T-helper 2 cell treated with Interferon-gamma antibody and Interleukin-4, amounts not matched to agents 5 μg/mL and 100 μg/mL, for 36 hours (primary cell): ENCODE data around the gene PLAGL1.

Experiments used
- DNase-seq: peaks from one replicate; pipeline ENCODE4 v3.0.0; 2021; ENCODE audit warnings: low spot score
- H3K27ac Mint-ChIP-seq: one replicate; pipeline ENCODE4 v1.8.0; 2021; ENCODE audit warnings: mild to moderate bottlenecking, mixed read lengths
- H3K27me3 Mint-ChIP-seq: one replicate; pipeline ENCODE4 v1.8.0; 2021; ENCODE audit warnings: low read depth, mixed read lengths
- H3K36me3 Mint-ChIP-seq: one replicate; pipeline ENCODE4 v1.8.0; 2021; ENCODE audit warnings: low read depth, mixed read lengths
- H3K4me1 Mint-ChIP-seq: one replicate; pipeline ENCODE4 v1.8.0; 2021; ENCODE audit warnings: low read depth, mixed read lengths
- H3K4me3 Mint-ChIP-seq: one replicate; pipeline ENCODE4 v1.8.0; 2022; ENCODE audit warnings: mild to moderate bottlenecking, moderate library complexity, mixed read lengths
- H3K9me3 Mint-ChIP-seq: one replicate; pipeline ENCODE4 v1.8.0; 2021; ENCODE audit warnings: mixed read lengths

The PLAGL1 gene

DNA sequence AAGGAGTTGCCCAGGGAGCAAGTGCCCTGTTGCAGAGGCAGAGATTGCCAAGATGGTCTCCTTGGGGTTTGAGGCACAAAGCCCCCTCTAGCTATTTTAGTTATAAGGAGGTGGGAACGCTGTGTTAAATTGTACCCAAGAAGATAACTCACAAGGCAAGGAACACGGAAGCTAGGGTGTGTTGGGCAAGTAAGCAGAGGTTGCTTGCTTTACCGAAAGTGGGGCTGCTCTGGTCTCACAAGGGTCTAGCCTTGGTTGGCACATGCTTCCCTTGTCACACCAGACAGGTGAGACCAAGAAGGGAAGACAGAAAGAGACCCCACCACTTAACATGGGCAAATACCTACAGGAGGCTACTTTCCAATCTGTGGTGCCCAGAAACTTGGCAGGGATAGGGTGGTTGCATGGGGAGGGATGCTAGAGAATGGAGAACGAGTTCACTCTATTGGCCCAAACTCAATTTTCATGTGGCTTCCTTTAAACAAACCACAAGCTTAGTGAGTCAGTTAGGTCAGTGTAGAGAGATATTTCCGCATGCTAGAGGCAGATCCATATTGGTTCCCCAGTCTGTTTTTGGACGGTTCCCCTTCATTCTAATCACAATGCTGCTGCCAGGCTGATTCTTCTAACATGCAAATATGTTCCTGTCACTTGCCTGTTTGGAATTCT lies 42.4 kb downstream of the PLAGL1 start:
- no peak for DNase-seq
- Mint-ChIP-seq H3K4me3 (no peak overlapping the region), H3K4me1 (peaks cover 3% of the 10 kb centered on the region), H3K9me3 (no peaks in the 10 kb centered on the region), H3K27me3 (peaks cover 2% of the 10 kb centered on the region), H3K36me3 (no peaks in the 10 kb centered on the region), H3K27ac (no peak overlapping the region)

GRCh38 chr6:143964674-143965081 lies 43.4 kb downstream of the PLAGL1 start:
- H3K27ac Mint-ChIP-seq: no peak overlapping the region
- H3K4me1 Mint-ChIP-seq: peaks cover 3% of the 10 kb centered on the region
- no peak overlapping the region for H3K4me3 Mint-ChIP-seq

DNA sequence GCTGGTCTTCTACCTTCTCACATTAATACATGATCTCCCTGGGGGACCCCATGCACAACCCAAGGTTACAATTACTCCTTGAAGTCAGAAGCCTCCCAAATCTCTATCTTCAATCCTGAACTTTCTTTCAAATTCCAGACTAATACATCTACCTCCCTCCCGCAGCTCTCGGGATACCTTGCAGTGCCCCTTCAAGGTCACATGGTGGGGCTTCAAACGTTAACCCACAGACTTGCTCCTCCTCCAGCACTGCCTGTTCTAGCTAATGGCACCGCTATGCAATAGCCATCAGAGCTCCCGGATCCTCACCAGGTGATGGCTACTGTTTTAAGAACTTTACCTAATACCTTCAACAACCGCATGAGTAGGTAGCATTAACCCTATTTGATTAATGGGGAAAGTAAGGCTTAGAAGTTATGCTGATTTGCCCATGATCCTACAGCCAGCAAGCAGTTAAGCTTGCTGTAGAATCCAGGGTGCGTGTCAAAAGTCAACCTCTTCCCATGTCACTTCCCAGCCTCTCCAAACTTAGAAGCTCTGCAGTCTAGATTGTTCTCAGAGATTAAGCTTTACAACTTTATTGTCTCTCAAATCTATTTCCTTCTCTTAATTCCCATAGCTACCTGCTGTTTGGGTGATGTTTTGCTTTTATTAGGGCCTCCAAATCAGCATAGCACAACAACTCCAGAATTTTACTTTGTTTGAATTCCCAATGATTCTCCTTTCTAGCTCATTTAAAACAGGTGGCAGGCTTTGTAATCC lies 44.7 kb downstream of the PLAGL1 start:
- H3K4me1 Mint-ChIP-seq: no peaks in the 10 kb centered on the region
- no peak overlapping the region for H3K27ac Mint-ChIP-seq
- DNase-seq: no peak
- no peaks in the 10 kb centered on the region for H3K36me3 Mint-ChIP-seq
- no peaks in the 10 kb centered on the region for H3K9me3 Mint-ChIP-seq
- no peak overlapping the region for H3K4me3 Mint-ChIP-seq
- no peaks in the 10 kb centered on the region for H3K27me3 Mint-ChIP-seq

More at GRCh38 chr6:143964674-143965081, 43.4 kb downstream of the PLAGL1 start:
- Mint-ChIP-seq H3K36me3 (no peaks in the 10 kb centered on the region), H3K27me3 (peaks cover 2% of the 10 kb centered on the region), H3K9me3 (no peaks in the 10 kb centered on the region)
- no peak for DNase-seq

DNA sequence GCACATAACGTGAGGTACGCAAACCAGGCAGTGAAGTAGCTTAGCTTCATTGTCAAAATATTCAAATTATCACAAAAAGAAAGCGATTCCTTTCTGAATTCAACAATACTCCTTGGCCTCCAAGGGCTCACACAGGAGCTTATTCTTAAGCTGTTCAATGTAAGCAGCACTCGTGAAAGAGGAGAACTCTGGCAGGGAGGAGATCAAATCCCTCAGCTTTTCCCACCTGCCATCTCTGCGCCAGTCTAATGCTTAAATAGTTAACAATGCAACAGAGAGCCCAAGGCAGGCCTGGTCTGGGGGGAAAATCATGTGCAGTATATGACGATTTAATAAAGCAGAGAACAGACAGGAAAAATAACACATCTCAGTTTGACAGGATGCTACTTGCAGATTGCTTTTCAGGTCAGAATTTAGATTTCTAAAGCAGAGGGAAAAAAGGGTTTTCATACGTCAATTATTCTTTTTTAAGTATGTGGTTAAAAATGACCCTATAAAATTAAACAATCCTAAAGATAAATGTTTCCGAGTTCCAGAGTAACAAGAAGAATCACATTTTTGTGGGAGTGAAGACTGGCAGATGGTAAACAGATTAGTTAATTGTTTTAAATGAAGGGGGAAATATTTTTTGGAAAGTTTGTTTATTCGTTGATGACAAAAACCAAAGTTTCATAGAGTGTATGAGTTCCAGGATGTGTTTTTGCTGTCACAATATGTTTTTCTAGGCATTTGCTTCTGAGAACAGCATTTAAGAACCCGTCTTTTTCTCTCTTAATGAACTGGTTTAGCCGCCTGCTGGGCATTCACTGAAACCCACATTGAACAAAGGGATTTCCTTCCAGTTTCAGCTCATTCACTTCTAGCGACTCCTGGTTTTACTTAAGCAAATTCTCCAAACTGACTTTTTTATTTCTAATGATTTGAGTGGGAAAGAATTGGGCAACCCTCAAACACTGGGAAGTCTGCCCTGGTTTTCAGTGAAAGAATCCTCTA lies 45.9 kb downstream of the PLAGL1 start:
- H3K4me1 Mint-ChIP-seq: no peaks in the 10 kb centered on the region
- H3K27ac Mint-ChIP-seq: no peak overlapping the region
- H3K36me3 Mint-ChIP-seq: no peaks in the 10 kb centered on the region
- H3K4me3 Mint-ChIP-seq: no peak overlapping the region
- H3K9me3 Mint-ChIP-seq: no peaks in the 10 kb centered on the region
- no peak for DNase-seq
- no peaks in the 10 kb centered on the region for H3K27me3 Mint-ChIP-seq

- Mint-ChIP-seq H3K4me1 (no peaks in the 10 kb centered on the region), H3K9me3 (no peaks in the 10 kb centered on the region), H3K27me3 (no peaks in the 10 kb centered on the region), H3K36me3 (no peaks in the 10 kb centered on the region), H3K4me3 (no peak overlapping the region), H3K27ac (no peak overlapping the region)
- no peak for DNase-seq
These were observed 47.0 kb downstream of the PLAGL1 start for GRCh38 chr6:143961066-143961465.

DNA sequence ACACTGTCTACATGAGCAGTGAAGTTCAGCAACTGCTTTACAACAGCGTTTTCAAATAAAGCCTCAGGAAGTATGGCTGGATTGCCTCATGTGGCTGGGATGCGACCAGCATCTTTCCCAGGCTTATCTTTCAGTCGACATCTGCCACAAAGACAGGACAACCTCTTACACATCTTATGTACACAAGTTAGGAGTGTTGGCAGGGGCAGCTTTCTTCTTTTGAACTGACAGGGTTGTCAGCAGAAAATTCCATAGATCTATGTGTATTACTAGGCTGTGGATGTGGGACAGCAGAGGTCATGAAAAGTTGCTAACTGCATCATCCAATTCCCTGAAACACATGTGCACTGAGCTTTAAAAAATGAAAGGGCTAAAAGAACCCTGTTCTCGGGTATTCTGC lies 48.1 kb downstream of the PLAGL1 start:
- no peaks in the 10 kb centered on the region for H3K36me3 Mint-ChIP-seq
- no peak for DNase-seq
- H3K27me3 Mint-ChIP-seq: no peaks in the 10 kb centered on the region
- H3K27ac Mint-ChIP-seq: no peak overlapping the region
- no peaks in the 10 kb centered on the region for H3K9me3 Mint-ChIP-seq
- no peaks in the 10 kb centered on the region for H3K4me1 Mint-ChIP-seq
- H3K4me3 Mint-ChIP-seq: no peak overlapping the region

- H3K27ac Mint-ChIP-seq: no peak overlapping the region
- no peaks in the 10 kb centered on the region for H3K9me3 Mint-ChIP-seq
- no peaks in the 10 kb centered on the region for H3K4me1 Mint-ChIP-seq
- no peaks in the 10 kb centered on the region for H3K27me3 Mint-ChIP-seq
- no peak overlapping the region for H3K4me3 Mint-ChIP-seq
- DNase-seq: no peak
- H3K36me3 Mint-ChIP-seq: no peaks in the 10 kb centered on the region
These were observed 49.1 kb downstream of the PLAGL1 start for GRCh38 chr6:143958839-143959399.

- no peak overlapping the region for H3K4me3 Mint-ChIP-seq
- H3K36me3 Mint-ChIP-seq: no peaks in the 10 kb centered on the region
- H3K4me1 Mint-ChIP-seq: no peaks in the 10 kb centered on the region
- H3K9me3 Mint-ChIP-seq: no peaks in the 10 kb centered on the region
- no peak for DNase-seq
- H3K27me3 Mint-ChIP-seq: no peaks in the 10 kb centered on the region
- no peak overlapping the region for H3K27ac Mint-ChIP-seq
These were observed 50.3 kb downstream of the PLAGL1 start for GRCh38 chr6:143957679-143958274.

DNA sequence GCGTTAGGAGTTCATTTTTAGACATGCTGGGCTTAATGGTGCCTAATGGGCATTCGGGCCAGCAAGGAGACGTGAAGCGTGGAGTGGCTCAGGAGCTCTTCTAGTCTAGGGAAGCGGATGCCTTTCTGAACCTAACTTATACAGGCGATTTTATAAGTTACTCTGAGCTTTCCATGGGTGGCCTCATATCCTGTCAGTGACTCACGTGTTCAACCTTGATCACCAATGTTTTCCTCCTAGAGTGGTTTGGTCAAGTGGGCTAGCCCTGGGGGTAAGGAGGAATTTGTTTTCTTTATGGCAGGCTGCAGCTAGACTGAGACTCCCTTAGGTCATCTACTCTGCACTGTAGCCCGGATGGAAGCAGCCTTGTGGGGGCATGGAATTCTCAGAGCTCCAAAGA lies 52.1 kb downstream of the PLAGL1 start:
- no peak for DNase-seq
- no peak overlapping the region for H3K27ac Mint-ChIP-seq
- no peaks in the 10 kb centered on the region for H3K4me1 Mint-ChIP-seq
- H3K9me3 Mint-ChIP-seq: no peaks in the 10 kb centered on the region
- H3K4me3 Mint-ChIP-seq: no peak overlapping the region
- H3K27me3 Mint-ChIP-seq: no peaks in the 10 kb centered on the region
- no peaks in the 10 kb centered on the region for H3K36me3 Mint-ChIP-seq

DNA sequence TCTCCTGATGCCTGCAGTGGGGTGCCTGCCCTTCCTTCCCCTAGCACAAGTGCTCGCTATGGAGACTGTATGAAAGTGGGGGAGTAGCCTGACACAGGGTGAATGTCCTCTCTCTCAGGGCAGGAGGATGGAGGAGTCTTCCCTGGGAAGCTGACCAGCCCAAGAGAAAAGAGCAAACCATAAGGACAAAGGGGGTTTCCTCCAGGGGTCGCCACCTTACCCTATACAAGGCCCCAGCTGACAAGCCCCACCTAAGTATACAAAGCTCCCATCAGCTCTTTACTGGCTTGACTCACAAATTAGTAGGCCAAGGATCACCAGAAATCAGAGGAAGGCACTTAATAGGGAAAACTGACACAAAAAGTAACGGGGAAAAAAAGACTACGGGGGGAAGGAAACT lies 54.1 kb downstream of the PLAGL1 start:
- H3K36me3 Mint-ChIP-seq: no peaks in the 10 kb centered on the region
- no peaks in the 10 kb centered on the region for H3K4me1 Mint-ChIP-seq
- H3K9me3 Mint-ChIP-seq: no peaks in the 10 kb centered on the region
- DNase-seq: no peak
- no peak overlapping the region for H3K4me3 Mint-ChIP-seq
- H3K27me3 Mint-ChIP-seq: no peaks in the 10 kb centered on the region
- H3K27ac Mint-ChIP-seq: no peak overlapping the region

- Mint-ChIP-seq H3K9me3 (no peaks in the 10 kb centered on the region), H3K4me3 (no peak overlapping the region), H3K4me1 (no peaks in the 10 kb centered on the region)
These were observed 54.9 kb downstream of the PLAGL1 start for GRCh38 chr6:143952947-143953701.

GRCh38 chr6:143952060-143952778 lies 55.8 kb downstream of the PLAGL1 start:
- Mint-ChIP-seq H3K4me3 (no peak overlapping the region), H3K27ac (no peak overlapping the region), H3K36me3 (no peaks in the 10 kb centered on the region), H3K27me3 (no peaks in the 10 kb centered on the region), H3K9me3 (no peaks in the 10 kb centered on the region), H3K4me1 (no peaks in the 10 kb centered on the region)
- DNase-seq: no peak

More at GRCh38 chr6:143952947-143953701, 54.9 kb downstream of the PLAGL1 start:
- Mint-ChIP-seq H3K27ac (no peak overlapping the region), H3K36me3 (no peaks in the 10 kb centered on the region), H3K27me3 (no peaks in the 10 kb centered on the region)
- no peak for DNase-seq
